H1 (cell line): ENCODE data around the gene LHPP. TPM values are rescaled to one million over a fixed set of nuclear protein-coding genes. Genes with fewer than 3 reads are reported as not detected.

Experiments
- CTCF ChIA-PET: fragments of 300-600 bp; sonication (Branson Sonifier 250); formaldehyde crosslinking; loops from one replicate; lab custom pipeline; 2021; ENCODE audit not compliant: partially characterized antibody; lab: Charles Lee
- POLR2A ChIA-PET: fragments of 300-600 bp; sonication (Branson Sonifier 250); formaldehyde crosslinking; loops from one replicate; lab custom pipeline; 2021; ENCODE audit warnings: inconsistent platforms; ENCODE audit not compliant: partially characterized antibody; lab: Charles Lee
- DNase-seq, 2 experiments: peaks; one replicate each; pipeline versions ENCODE4 v3.0.0 to v3.0.0-alpha.2; 2010 to 2022; ENCODE audit warnings: low spot score in 2 of 2, low read depth in 1 of 2, mixed read lengths in 1 of 2
- FAIRE-seq: peaks from 2 replicates; lab custom pipeline; 2011; peaks lifted over from hg19 to GRCh38; lab: Jason Lieb, UNC
- H2AFZ ChIP-seq: 2 replicates; pipeline ENCODE4 v1.8.1; 2012; ENCODE audit warnings: low read length, inconsistent platforms
- H2AK5ac ChIP-seq: 2 replicates; pipeline ENCODE4 v1.6.1; 2013; ENCODE audit warnings: low read depth, low read length
- H2BK120ac ChIP-seq: replicated peaks from 2 replicates; pipeline ENCODE3; 2013; ENCODE audit warnings: low read depth, low read length, inconsistent platforms
- H2BK12ac ChIP-seq: 2 replicates; pipeline ENCODE4 v1.6.1; 2013; ENCODE audit warnings: low read depth, low read length
- H2BK15ac ChIP-seq: 2 replicates; pipeline ENCODE4 v1.6.1; 2013; ENCODE audit warnings: low read length
- H2BK20ac ChIP-seq: 2 replicates; pipeline ENCODE4 v1.6.1; 2013; ENCODE audit warnings: low read length
- H2BK5ac ChIP-seq: 2 replicates; pipeline ENCODE4 v1.6.1; 2013; ENCODE audit warnings: low read depth, low read length
- H3K14ac ChIP-seq: 2 replicates; pipeline ENCODE4 v1.6.1; 2013; ENCODE audit warnings: inconsistent platforms; ENCODE audit not compliant: insufficient read length
- H3K18ac ChIP-seq: 2 replicates; pipeline ENCODE4 v1.6.1; 2013; ENCODE audit warnings: low read length; ENCODE audit errors: extremely low read depth
- H3K23ac ChIP-seq: 2 replicates; pipeline ENCODE4 v1.6.1; 2013; ENCODE audit warnings: inconsistent platforms; ENCODE audit not compliant: insufficient read length
- H3K23me2 ChIP-seq: 2 replicates; pipeline ENCODE4 v1.6.1; 2013; ENCODE audit warnings: low read depth, low read length
- H3K27ac ChIP-seq: 2 replicates; pipeline ENCODE4 v1.6.1; 2011; ENCODE audit warnings: low read depth, low read length, inconsistent platforms
- H3K27me3 ChIP-seq, 4 experiments: replicated peaks in 1 of 4; 1 replicate in 1 of 4; 2 replicates in 3 of 4; pipeline versions ENCODE4 v1.6.1 to v1.8.1; 2011 to 2013; ENCODE audit warnings: low read length in 3 of 4, mild to moderate bottlenecking in 3 of 4, inconsistent platforms in 2 of 4, mixed read lengths in 2 of 4, moderate library complexity in 1 of 4; ENCODE audit not compliant: control insufficient read depth in 3 of 4, insufficient read depth in 3 of 4; ENCODE audit errors: extremely low read depth in 1 of 4
- H3K36me3 ChIP-seq, 4 experiments: 2 replicates each; pipeline versions ENCODE4 v1.6.1 to v1.8.1; 2011 to 2013; ENCODE audit warnings: mild to moderate bottlenecking in 4 of 4, low read length in 3 of 4, moderate library complexity in 2 of 4, control low read depth in 1 of 4, inconsistent platforms in 1 of 4; ENCODE audit not compliant: insufficient read depth in 4 of 4, control insufficient read depth in 2 of 4
- H3K4ac ChIP-seq: replicated peaks from 2 replicates; pipeline ENCODE3; 2013; ENCODE audit warnings: low read length, low read depth, mixed read lengths, inconsistent platforms; ENCODE audit not compliant: insufficient read length
- H3K4me1 ChIP-seq, 4 experiments: replicated peaks in 1 of 4; 1 replicate in 1 of 4; 2 replicates in 3 of 4; pipeline versions ENCODE4 v1.6.1 to v1.8.1; 2011 to 2013; ENCODE audit warnings: low read length in 3 of 4, inconsistent platforms in 2 of 4, mixed read lengths in 1 of 4; ENCODE audit not compliant: insufficient read depth in 4 of 4, control insufficient read depth in 3 of 4
- H3K4me2 ChIP-seq, 2 experiments: 2 replicates each; pipeline versions ENCODE4 v1.6.1 to v1.8.1; 2011 to 2013; ENCODE audit warnings: low read depth in 2 of 2, low read length in 2 of 2, control low read depth in 1 of 2, inconsistent platforms in 1 of 2, mild to moderate bottlenecking in 1 of 2; ENCODE audit not compliant: insufficient read depth in 1 of 2
- H3K4me3 ChIP-seq, 4 experiments: fragments of 200-600, 300-600 bp in 1 of 4; sonication (generic), shearing (Covaris generic), sonication (Bioruptor Twin) in 1 of 4; 2 replicates each; pipeline versions ENCODE4 v1.5.1 to v1.8.1; 2011 to 2016; ENCODE audit warnings: low read length in 4 of 4, low read depth in 3 of 4, control low read depth in 2 of 4, inconsistent platforms in 2 of 4, mild to moderate bottlenecking in 2 of 4, mixed read lengths in 1 of 4, moderate library complexity in 1 of 4; ENCODE audit not compliant: insufficient read depth in 2 of 4; ENCODE audit errors: extremely low read depth in 1 of 4
- H3K56ac ChIP-seq: replicated peaks from 2 replicates; pipeline ENCODE3; 2013; ENCODE audit warnings: low read depth, mild to moderate bottlenecking, mixed read lengths, low read length, inconsistent platforms; ENCODE audit not compliant: insufficient read length
- H3K79me1 ChIP-seq: 2 replicates; pipeline ENCODE4 v1.6.1; 2013; ENCODE audit warnings: low read depth, low read length, control low read depth
- H3K79me2 ChIP-seq, 2 experiments: 2 replicates each; pipeline versions ENCODE4 v1.6.1 to v1.8.1; 2012 to 2013; ENCODE audit warnings: low read length in 2 of 2, mild to moderate bottlenecking in 2 of 2, inconsistent platforms in 1 of 2; ENCODE audit not compliant: insufficient read depth in 2 of 2, control insufficient read depth in 1 of 2
- H3K9ac ChIP-seq, 4 experiments: replicated peaks in 1 of 4; 1 replicate in 1 of 4; 2 replicates in 3 of 4; pipeline versions ENCODE4 v1.6.1 to v1.8.1; 2011 to 2013; ENCODE audit warnings: low read depth in 3 of 4, low read length in 3 of 4, control low read depth in 2 of 4, mild to moderate bottlenecking in 2 of 4, moderate library complexity in 2 of 4, inconsistent platforms in 1 of 4; ENCODE audit errors: extremely low read depth in 1 of 4
- H3K9me3 ChIP-seq, 2 experiments: 2 replicates each; pipeline versions ENCODE4 v1.6.1 to v1.8.1; 2012 to 2013; ENCODE audit warnings: mild to moderate bottlenecking in 2 of 2, moderate library complexity in 2 of 2, control low read depth in 1 of 2, inconsistent platforms in 1 of 2, low read depth in 1 of 2, low read length in 1 of 2, mixed read lengths in 1 of 2; ENCODE audit not compliant: insufficient read depth in 2 of 2
- H4K20me1 ChIP-seq, 2 experiments: replicated peaks in 1 of 2; 2 replicates each; pipeline versions ENCODE3 to v1.8.1; 2011 to 2013; ENCODE audit warnings: inconsistent platforms in 2 of 2, low read length in 2 of 2, mild to moderate bottlenecking in 1 of 2; ENCODE audit not compliant: insufficient read depth in 2 of 2, control insufficient read depth in 1 of 2
- H4K5ac ChIP-seq: 2 replicates; pipeline ENCODE4 v1.6.1; 2013; ENCODE audit warnings: low read length, low read depth, mixed read lengths, inconsistent platforms; ENCODE audit not compliant: insufficient read length
- H4K8ac ChIP-seq: 2 replicates; pipeline ENCODE4 v1.8.0; 2013; ENCODE audit warnings: mild to moderate bottlenecking, moderate library complexity, low read length, inconsistent platforms; ENCODE audit not compliant: insufficient read depth; ENCODE audit errors: extremely low read depth
- H4K91ac ChIP-seq: replicated peaks from 2 replicates; pipeline ENCODE3; 2013; ENCODE audit warnings: low read length, mixed read lengths, inconsistent platforms; ENCODE audit not compliant: insufficient read length
- ATF3 ChIP-seq: IDR thresholded peaks from 2 replicates; pipeline ENCODE4 v1.6.1; 2011; ENCODE audit warnings: low read depth, mild to moderate bottlenecking, low read length; ENCODE audit not compliant: insufficient read depth
- E2F6 ChIP-seq: IDR thresholded peaks from 2 replicates; pipeline ENCODE4 v1.6.1; 2012; ENCODE audit warnings: inconsistent platforms
- WGBS, 2 experiments: shearing (Covaris generic) in 1 of 2; methylation state at CpG; one replicate each; pipeline versions ENCODE4 v1.1.6 to v1.1.7; 2013 to 2015; ENCODE audit warnings: low lambda C conversion rate in 2 of 2, mixed read lengths in 2 of 2, inconsistent platforms in 1 of 2, low coverage in 1 of 2, missing lambda C conversion rate in 1 of 2; ENCODE audit not compliant: insufficient replicate concordance in 2 of 2, insufficient coverage in 1 of 2, insufficient read length in 1 of 2; ENCODE audit errors: extremely low coverage in 1 of 2, missing lambda C conversion rate in 1 of 2; 5-methylcytosine and 5-hydroxymethylcytosine counted together
- polyA plus RNA-seq, 7 experiments: library from polyadenylated mRNA; depleted of rRNA in 3 of 7; stranded (reverse) in 5 of 7; unstranded in 2 of 7; fragments of >200 nt in 5 of 7; fragments of 200-250 nt in 2 of 7; gene quantifications; 1 replicate in 5 of 7; 2 replicates in 1 of 7; 4 replicates in 1 of 7; pipeline versions ENCODE4 v1.2.1 to v1.2.3, GENCODE V29; 2011 to 2013; ENCODE audit warnings: missing spikeins in 2 of 7, mixed read lengths in 2 of 7
- total RNA-seq: library from RNA; stranded (reverse); fragmentation: NEBNext Ultra II Directional; extraction: Animal tissue kit (Norgen Biotek cat#: 25700); gene quantifications from 2 replicates; pipeline ENCODE4 v1.2.1, GENCODE V29; 2021

The LHPP gene
- total and polyA plus RNA-seq, 2 of the 8 experiments (the other 6 are each of a cell fraction or from before 2014, with no cell fraction given), result 26.0 to 45.0 TPM

GRCh38 chr10:124628676-124629021 is 167.0 kb downstream of the LHPP start:
- H2AK5ac ChIP-seq, result 0 out of 2 replicates have a peak overlapping the region, but pooled peaks have one; percentile 53
- no peak overlapping the region for H3K27ac ChIP-seq
- H2BK12ac ChIP-seq, result peak overlapping the region; percentile 68; the same call in 1 of the 2 replicates
- FAIRE-seq, result no peak
- peaks cover 6 to 21% (median 12%) of the 10 kb centered on the region in 4 experiments for H3K4me1 ChIP-seq
- no peaks in the 10 kb centered on the region; a peak in 1 of 7 replicates for H3K27me3 ChIP-seq
- TF ChIP-seq E2F6, result peak; percentile 50; the same call in 1 of the 2 replicates
- TF ChIP-seq ATF3, result no peak
- H3K4me3 ChIP-seq, result no peak overlapping the region
- H3K18ac ChIP-seq, result no peak overlapping the region
- 81% methylated on average over 9 of the region's 9 CpGs; no CpG with 5 or more reads in 1 of the 2 experiments for WGBS, 2 experiments
- no peak overlapping the region for H4K5ac ChIP-seq
- no peak overlapping the region for H3K23ac ChIP-seq
- POLR2A ChIA-PET, result interaction anchor here (0.7 to 1.2 kb wide), 2 partner anchors 24 to 91 kb away, joined by 3 read pairs; no protein-coding TSS in a partner anchor
- no peak overlapping the region for H2BK120ac ChIP-seq
- peaks cover 4% of the 10 kb centered on the region; the same call in 1 of the 2 replicates for H3K79me1 ChIP-seq
- no peak overlapping the region for H4K8ac ChIP-seq
- peaks cover 2 to 13% of the 10 kb centered on the region in 2 experiments for H4K20me1 ChIP-seq
- DNase-seq, result no peak
- H3K4me2 ChIP-seq, result no peak overlapping the region
- H3K9me3 ChIP-seq, result no peaks in the 10 kb centered on the region
- CTCF ChIA-PET, result interaction anchor here (1.3 to 3.2 kb wide), 8 partner anchors 9 to 112 kb away, joined by 4 to 20 read pairs (median 7); no protein-coding TSS in a partner anchor
- H3K14ac ChIP-seq, result no peak overlapping the region
- no peak overlapping the region for H3K56ac ChIP-seq
- no peak overlapping the region for H2BK15ac ChIP-seq
- no peak overlapping the region for H4K91ac ChIP-seq
- H2BK5ac ChIP-seq, result 0 out of 2 replicates have a peak overlapping the region, but pooled peaks have one; percentile 52
- H3K79me2 ChIP-seq, result no peaks in the 10 kb centered on the region
- no peak overlapping the region; a peak in 1 of 7 replicates for H3K9ac ChIP-seq
- H2AFZ ChIP-seq, result no peak overlapping the region
- H3K23me2 ChIP-seq, result no peaks in the 10 kb centered on the region
- H2BK20ac ChIP-seq, result no peak overlapping the region
- H3K36me3 ChIP-seq, result no peaks in the 10 kb centered on the region
- H3K4ac ChIP-seq, result no peak overlapping the region
